Measurements from ENCODE around the gene IFITM10. TPM values are rescaled to one million over a fixed set of nuclear protein-coding genes. Genes with fewer than 3 reads are reported as not detected.

Gene IFITM10
- total and polyA plus RNA-seq, 9 of the 15 experiments (the other 6 are each of a cell fraction or from before 2014, with no cell fraction given): 0.08 to 0.13 (median 0.09) TPM; not detected in 6

DNA sequence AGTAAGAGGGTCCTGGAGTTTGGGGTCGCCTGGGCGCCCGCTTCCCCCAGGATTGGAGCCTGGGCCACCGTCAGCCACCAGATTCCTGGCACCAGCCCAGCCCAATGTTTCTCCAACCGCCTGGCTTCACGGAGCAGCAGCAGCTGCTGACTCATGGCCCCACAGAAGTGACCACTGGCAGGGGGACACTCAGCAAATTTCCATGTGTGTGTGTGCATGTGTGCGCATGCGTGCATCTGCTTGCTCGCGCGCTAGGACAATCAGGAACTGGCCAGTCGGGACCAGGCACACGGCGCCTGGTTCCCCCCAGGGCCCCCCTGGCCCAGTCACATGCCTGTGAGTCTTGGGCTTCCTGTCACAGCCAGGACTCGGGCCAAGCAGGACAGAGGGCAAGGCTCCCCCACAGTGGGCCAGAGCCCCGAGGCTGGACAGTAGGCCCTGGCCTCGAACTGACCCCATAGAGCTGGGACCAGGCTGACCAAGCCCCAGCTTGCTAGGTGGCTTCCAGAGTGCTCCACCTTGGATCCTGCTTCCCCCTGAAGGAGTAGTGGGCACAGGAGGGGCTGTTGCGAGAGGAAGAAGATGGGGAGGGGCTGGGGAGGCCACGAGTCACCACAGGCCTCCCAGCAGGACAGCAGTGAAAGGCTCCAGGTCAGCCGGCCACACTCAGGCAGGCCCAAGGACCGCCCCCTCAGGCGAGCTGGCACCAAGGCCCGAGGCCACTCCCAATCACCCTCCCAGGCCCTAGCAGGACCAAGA lies 10.1 kb upstream of the IFITM10 start (continued):
- TF ChIP-seq SREBF1 (IDR thresholded peaks at IDR 0.05; ENCODE audit: borderline replicate concordance, low read depth, low read length) (no peak), TBL1XR1 (IDR thresholded peaks at IDR 0.05; ENCODE audit: low read length in 2 of 2) (no peak), ZNF217 (CRISPR knock-in tag; IDR thresholded peaks at IDR 0.05) (no peak), MAFF (IDR thresholded peaks at IDR 0.05; ENCODE audit: low read length) (peak; percentile 40; the same call in 1 of the 2 replicates), CHD2 (IDR thresholded peaks at IDR 0.05; ENCODE audit: low read depth, low read length) (no peak), GTF2A2 (tag; IDR thresholded peaks at IDR 0.05) (no peak), XRCC4 (IDR thresholded peaks at IDR 0.05; ENCODE audit: extremely low read depth, insufficient read depth, insufficient read length) (no peak), ZNF197 (CRISPR knock-in tag; IDR thresholded peaks at IDR 0.05; ENCODE audit: low read depth) (no peak), SMARCA5 (IDR thresholded peaks at IDR 0.05) (no peak), EHMT2 (IDR thresholded peaks at IDR 0.05) (no peak), SAP30 (IDR thresholded peaks at IDR 0.05; ENCODE audit: borderline replicate concordance, insufficient read depth, low read depth, low read length, poor library complexity, severe bottlenecking) (no peak), PTTG1 (tag; IDR thresholded peaks at IDR 0.05; ENCODE audit: low read depth) (no peak), NBN (IDR thresholded peaks at IDR 0.05; ENCODE audit: low read depth) (no peak), GMEB1 (CRISPR knock-in tag; IDR thresholded peaks at IDR 0.05) (no peak), PML (IDR thresholded peaks at IDR 0.05; ENCODE audit: low read length) (no peak), BMI1 (IDR thresholded peaks at IDR 0.05; ENCODE audit: low read length) (no peak), RBBP5 (IDR thresholded peaks at IDR 0.05; ENCODE audit: borderline replicate concordance, insufficient read depth, low read length, poor library complexity, severe bottlenecking) (peak; percentile 40), KLF1 (tag; IDR thresholded peaks at IDR 0.05) (no peak)
- TF ChIP-seq, protein P1, sequence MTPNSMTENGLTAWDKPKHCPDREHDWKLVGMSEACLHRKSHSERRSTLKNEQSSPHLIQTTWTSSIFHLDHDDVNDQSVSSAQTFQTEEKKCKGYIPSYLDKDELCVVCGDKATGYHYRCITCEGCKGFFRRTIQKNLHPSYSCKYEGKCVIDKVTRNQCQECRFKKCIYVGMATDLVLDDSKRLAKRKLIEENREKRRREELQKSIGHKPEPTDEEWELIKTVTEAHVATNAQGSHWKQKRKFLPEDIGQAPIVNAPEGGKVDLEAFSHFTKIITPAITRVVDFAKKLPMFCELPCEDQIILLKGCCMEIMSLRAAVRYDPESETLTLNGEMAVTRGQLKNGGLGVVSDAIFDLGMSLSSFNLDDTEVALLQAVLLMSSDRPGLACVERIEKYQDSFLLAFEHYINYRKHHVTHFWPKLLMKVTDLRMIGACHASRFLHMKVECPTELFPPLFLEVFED (CRISPR knock-in tag; conservative IDR thresholded peaks at IDR 0.05): no peak
- TF ChIP-seq, protein P2, sequence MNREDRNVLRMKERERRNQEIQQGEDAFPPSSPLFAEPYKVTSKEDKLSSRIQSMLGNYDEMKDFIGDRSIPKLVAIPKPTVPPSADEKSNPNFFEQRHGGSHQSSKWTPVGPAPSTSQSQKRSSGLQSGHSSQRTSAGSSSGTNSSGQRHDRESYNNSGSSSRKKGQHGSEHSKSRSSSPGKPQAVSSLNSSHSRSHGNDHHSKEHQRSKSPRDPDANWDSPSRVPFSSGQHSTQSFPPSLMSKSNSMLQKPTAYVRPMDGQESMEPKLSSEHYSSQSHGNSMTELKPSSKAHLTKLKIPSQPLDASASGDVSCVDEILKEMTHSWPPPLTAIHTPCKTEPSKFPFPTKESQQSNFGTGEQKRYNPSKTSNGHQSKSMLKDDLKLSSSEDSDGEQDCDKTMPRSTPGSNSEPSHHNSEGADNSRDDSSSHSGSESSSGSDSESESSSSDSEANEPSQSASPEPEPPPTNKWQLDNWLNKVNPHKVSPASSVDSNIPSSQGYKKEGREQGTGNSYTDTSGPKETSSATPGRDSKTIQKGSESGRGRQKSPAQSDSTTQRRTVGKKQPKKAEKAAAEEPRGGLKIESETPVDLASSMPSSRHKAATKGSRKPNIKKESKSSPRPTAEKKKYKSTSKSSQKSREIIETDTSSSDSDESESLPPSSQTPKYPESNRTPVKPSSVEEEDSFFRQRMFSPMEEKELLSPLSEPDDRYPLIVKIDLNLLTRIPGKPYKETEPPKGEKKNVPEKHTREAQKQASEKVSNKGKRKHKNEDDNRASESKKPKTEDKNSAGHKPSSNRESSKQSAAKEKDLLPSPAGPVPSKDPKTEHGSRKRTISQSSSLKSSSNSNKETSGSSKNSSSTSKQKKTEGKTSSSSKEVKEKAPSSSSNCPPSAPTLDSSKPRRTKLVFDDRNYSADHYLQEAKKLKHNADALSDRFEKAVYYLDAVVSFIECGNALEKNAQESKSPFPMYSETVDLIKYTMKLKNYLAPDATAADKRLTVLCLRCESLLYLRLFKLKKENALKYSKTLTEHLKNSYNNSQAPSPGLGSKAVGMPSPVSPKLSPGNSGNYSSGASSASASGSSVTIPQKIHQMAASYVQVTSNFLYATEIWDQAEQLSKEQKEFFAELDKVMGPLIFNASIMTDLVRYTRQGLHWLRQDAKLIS (CRISPR knock-in tag; IDR thresholded peaks at IDR 0.05): no peak

Measured in K562 (cell line).